A673 (cell line): ENCODE measurements around the gene SPEG.

Experiments used
- EZH2 ChIP-seq: fragments of 200-600 bp; sonication (generic); IDR thresholded peaks from 2 replicates; pipeline ENCODE4 v1.6.1; 2017; ENCODE audit warnings: borderline replicate concordance, low read depth, mild to moderate bottlenecking, mixed read lengths, antibody characterized with exemption, low read length; ENCODE audit not compliant: poor library complexity, severe bottlenecking
- TF ChIP-seq, protein P1 (sequence below): fragments of 300-800, 200-600 bp; sonication (generic); conservative IDR thresholded peaks from 2 replicates; pipeline ENCODE4 v1.5.1; 2017; ENCODE audit warnings: low read depth, mild to moderate bottlenecking, antibody characterized with exemption, low read length, moderate library complexity, mixed read lengths

DNA sequence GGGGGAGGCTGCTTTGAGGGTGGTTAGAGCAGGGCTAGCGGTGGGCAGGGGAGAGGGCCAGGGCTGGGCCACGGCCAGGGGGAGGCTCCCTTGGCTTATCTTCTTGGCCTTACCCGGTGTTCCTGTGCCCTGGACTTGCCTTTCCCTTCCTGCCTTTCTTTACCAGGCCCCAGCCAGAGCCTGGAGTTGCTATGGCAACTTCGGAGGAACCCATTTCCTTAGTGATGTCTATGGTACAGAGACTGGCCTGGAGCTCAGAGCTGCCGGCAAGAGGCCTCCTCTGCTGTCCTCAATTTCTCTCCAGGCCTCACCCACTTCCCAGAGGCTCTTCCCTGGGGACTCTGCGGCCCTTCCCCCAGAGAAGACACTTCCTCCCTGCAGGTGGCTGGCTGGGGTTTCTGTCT lies 11.5 kb downstream of the SPEG start:
- TF ChIP-seq, protein P1, sequence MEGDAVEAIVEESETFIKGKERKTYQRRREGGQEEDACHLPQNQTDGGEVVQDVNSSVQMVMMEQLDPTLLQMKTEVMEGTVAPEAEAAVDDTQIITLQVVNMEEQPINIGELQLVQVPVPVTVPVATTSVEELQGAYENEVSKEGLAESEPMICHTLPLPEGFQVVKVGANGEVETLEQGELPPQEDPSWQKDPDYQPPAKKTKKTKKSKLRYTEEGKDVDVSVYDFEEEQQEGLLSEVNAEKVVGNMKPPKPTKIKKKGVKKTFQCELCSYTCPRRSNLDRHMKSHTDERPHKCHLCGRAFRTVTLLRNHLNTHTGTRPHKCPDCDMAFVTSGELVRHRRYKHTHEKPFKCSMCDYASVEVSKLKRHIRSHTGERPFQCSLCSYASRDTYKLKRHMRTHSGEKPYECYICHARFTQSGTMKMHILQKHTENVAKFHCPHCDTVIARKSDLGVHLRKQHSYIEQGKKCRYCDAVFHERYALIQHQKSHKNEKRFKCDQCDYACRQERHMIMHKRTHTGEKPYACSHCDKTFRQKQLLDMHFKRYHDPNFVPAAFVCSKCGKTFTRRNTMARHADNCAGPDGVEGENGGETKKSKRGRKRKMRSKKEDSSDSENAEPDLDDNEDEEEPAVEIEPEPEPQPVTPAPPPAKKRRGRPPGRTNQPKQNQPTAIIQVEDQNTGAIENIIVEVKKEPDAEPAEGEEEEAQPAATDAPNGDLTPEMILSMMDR: no peak
- no peak for TF ChIP-seq EZH2
